Progenitor cell of endocrine pancreas (in vitro differentiated cells): ENCODE results near the gene HDAC5. TPM values are rescaled to one million over a fixed set of nuclear protein-coding genes. Genes with fewer than 3 reads are reported as not detected.

Experiments used
- DNase-seq: peaks from one replicate; pipeline ENCODE4 v3.0.0; 2021; ENCODE audit warnings: low spot score; ENCODE audit not compliant: unreplicated experiment
- H3K27ac Mint-ChIP-seq: 2 replicates; pipeline ENCODE4 v1.8.0; 2021; ENCODE audit warnings: mild to moderate bottlenecking, moderate library complexity, mixed read lengths
- H3K27me3 Mint-ChIP-seq: 2 replicates; pipeline ENCODE4 v1.8.0; 2021; ENCODE audit warnings: mixed read lengths
- H3K36me3 Mint-ChIP-seq: 2 replicates; pipeline ENCODE4 v1.8.0; 2022; ENCODE audit warnings: mixed read lengths; ENCODE audit not compliant: insufficient read depth
- H3K4me1 Mint-ChIP-seq: 2 replicates; pipeline ENCODE4 v1.8.0; 2021; ENCODE audit warnings: low read depth, mixed read lengths
- H3K4me3 Mint-ChIP-seq: 2 replicates; pipeline ENCODE4 v1.8.0; 2021; ENCODE audit warnings: low read depth, mild to moderate bottlenecking, moderate library complexity, mixed read lengths
- H3K9me3 Mint-ChIP-seq: 2 replicates; pipeline ENCODE4 v1.8.0; 2021; ENCODE audit warnings: low read depth, mixed read lengths
- total RNA-seq: library from RNA; stranded (reverse); gene quantifications from 2 replicates; pipeline ENCODE4 v1.2.1, GENCODE V29; 2021
- TF ChIP-seq, protein P1 (sequence below): fragments of 200-600 bp; sonication (generic); IDR thresholded peaks from one replicate; pipeline ENCODE4 v1.5.0; 2021; ENCODE audit warnings: antibody characterized with exemption, mild to moderate bottlenecking; ENCODE audit not compliant: unreplicated experiment

HDAC5 gene
- total RNA-seq, 1 donor from 2014 or later = 41.3 TPM

DNA sequence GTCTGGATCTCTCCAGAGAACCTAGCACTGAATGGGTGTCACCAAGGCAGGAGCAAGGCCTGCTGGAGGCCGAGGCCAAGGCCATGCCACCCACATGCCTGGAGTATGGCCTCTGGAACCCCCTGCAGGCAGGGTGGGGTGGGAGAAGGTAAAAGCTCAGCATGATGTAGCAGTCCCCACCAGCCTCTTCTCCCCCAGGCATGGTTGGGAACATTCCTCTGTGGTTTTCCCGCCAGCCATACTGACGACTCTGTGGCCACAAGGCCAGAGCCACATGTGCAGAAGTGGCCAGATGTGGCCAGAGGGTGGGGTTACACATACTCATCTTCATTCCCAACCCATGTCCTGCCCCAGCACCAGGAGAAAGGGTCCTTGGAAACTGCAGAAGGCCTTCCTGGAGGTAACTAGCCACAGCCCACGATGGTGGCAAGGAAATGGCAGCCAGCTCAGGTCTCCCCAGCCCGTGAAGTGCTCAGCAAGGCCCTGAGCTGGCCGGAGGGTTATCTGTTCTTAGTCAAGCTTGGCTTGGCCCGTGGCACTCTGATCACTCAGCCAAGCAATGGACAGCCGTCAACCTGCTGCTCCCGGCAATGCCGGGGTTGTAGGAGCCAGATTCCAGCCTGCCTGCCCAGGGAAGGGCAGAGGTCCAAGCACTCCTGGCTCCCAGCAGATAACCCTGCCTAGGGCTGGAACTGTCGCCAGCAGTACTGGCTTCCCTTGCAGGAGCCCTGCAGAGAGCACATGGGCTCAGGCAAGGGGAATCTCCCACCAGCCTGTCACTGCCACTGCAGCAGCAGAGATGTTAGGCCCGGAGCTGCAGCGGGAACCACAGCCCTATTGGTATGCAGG lies 26.1 kb downstream of the HDAC5 start:
- TF ChIP-seq, protein P1, sequence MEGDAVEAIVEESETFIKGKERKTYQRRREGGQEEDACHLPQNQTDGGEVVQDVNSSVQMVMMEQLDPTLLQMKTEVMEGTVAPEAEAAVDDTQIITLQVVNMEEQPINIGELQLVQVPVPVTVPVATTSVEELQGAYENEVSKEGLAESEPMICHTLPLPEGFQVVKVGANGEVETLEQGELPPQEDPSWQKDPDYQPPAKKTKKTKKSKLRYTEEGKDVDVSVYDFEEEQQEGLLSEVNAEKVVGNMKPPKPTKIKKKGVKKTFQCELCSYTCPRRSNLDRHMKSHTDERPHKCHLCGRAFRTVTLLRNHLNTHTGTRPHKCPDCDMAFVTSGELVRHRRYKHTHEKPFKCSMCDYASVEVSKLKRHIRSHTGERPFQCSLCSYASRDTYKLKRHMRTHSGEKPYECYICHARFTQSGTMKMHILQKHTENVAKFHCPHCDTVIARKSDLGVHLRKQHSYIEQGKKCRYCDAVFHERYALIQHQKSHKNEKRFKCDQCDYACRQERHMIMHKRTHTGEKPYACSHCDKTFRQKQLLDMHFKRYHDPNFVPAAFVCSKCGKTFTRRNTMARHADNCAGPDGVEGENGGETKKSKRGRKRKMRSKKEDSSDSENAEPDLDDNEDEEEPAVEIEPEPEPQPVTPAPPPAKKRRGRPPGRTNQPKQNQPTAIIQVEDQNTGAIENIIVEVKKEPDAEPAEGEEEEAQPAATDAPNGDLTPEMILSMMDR = no peak
- peaks cover 7% of the 10 kb centered on the region for H3K4me1 Mint-ChIP-seq
- H3K27me3 Mint-ChIP-seq = no peaks in the 10 kb centered on the region
- no peak for DNase-seq
- no peaks in the 10 kb centered on the region for H3K36me3 Mint-ChIP-seq
- H3K9me3 Mint-ChIP-seq = no peaks in the 10 kb centered on the region
- no peak overlapping the region for H3K27ac Mint-ChIP-seq
- H3K4me3 Mint-ChIP-seq = no peak overlapping the region

DNA sequence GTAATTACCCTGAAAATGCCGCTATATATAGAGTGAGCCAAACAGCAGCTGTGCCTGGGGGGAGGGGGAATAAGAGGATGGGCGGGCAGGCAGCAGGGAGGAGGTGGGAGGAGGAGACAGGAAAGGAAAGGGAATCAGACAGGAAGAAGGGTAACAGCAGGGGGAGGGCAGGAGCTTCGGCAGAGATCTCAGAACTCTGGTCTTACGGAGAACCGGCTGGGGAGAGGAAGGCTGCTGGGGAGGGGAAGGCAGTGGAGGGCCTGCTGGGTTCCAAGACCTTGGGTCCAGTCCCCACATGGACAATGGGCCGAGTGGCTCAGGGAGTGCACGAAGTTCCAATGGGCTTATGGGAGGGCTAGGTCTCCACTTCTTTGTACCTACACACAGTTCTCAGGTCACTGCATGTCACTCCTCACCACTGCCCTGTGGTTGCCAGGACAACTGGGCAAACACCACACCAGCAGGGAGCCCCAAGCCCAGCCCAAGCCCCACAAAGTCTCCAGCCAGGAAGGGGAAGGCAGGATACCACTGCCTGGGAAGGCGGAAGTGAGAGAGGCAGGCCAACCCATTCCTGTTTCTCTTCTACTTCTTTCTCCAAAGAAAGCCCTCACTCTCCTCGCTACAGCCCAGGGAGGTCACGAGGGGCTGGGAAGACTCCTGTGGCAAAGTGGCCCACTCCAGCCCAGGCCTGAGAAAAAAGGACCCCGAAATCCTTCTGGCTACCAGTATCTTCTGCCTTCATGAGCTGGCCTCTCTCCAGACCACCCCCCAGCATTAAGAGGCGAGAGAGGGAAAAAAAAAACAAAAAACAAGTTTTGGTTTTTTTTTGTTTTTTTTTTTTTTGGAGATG lies 27.6 kb downstream of the HDAC5 start:
- no peaks in the 10 kb centered on the region for H3K27me3 Mint-ChIP-seq
- H3K4me3 Mint-ChIP-seq = peak overlapping the region; percentile 64
- H3K36me3 Mint-ChIP-seq = no peaks in the 10 kb centered on the region
- H3K4me1 Mint-ChIP-seq = peaks cover 7% of the 10 kb centered on the region
- TF ChIP-seq, protein P1 = no peak
- no peaks in the 10 kb centered on the region for H3K9me3 Mint-ChIP-seq
- DNase-seq = peak; percentile 52
- peak overlapping the region; percentile 95 for H3K27ac Mint-ChIP-seq

DNA sequence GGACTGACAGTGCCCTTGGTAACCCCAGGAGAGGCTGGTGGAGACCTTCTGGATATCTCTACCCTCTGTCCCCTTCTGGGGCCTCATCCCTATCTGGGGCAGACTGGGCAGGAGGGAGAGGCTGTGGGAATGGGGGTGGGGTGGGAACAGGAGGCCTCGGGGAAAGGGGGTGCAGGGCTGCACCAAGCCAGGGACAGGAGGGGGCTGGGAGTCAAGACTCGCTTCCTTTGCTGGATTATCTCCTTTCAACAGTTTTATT lies 28.1 kb downstream of the HDAC5 start:
- H3K9me3 Mint-ChIP-seq = no peaks in the 10 kb centered on the region
- H3K36me3 Mint-ChIP-seq = no peaks in the 10 kb centered on the region
- no peaks in the 10 kb centered on the region for H3K27me3 Mint-ChIP-seq
- peaks cover 7% of the 10 kb centered on the region for H3K4me1 Mint-ChIP-seq
- TF ChIP-seq, protein P1 = no peak
- no peak overlapping the region for H3K27ac Mint-ChIP-seq
- peak overlapping the region; percentile 64 for H3K4me3 Mint-ChIP-seq
- no peak for DNase-seq

DNA sequence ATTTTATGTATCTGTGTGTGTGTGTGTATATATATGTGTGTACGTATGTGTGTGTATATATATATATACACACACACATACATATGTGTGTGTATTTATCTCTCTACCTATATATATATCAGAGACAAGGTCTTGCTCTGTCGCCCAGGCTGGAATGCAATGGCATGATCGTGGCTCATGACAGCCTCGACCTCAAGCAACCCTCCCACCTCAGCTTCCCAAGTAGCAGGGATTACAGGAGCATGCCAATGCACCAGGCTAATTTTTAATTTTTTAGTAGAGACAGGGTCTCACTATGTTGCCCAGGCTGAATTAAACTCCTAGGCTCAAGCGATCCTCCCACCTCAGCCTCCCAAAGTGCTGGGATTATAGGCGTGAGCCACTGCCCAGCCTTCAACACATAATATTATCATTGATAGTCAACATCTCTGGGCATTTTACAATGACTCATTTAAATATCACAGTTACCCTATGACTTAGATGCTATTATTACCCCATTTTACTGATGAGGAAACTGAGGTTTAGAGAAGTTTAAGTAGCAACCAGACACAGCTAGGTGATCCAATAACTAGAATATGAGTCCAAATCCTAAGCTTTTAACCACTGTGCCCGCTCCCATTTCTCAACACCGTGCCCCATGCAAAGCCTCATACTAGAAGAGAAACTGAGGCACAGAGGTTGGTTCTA lies 28.6 kb downstream of the HDAC5 start:
- Mint-ChIP-seq H3K27me3 (no peaks in the 10 kb centered on the region), H3K4me3 (no peak overlapping the region), H3K9me3 (no peaks in the 10 kb centered on the region), H3K27ac (no peak overlapping the region), H3K36me3 (no peaks in the 10 kb centered on the region), H3K4me1 (peaks cover 7% of the 10 kb centered on the region)
- TF ChIP-seq, protein P1 = no peak
- no peak for DNase-seq

DNA sequence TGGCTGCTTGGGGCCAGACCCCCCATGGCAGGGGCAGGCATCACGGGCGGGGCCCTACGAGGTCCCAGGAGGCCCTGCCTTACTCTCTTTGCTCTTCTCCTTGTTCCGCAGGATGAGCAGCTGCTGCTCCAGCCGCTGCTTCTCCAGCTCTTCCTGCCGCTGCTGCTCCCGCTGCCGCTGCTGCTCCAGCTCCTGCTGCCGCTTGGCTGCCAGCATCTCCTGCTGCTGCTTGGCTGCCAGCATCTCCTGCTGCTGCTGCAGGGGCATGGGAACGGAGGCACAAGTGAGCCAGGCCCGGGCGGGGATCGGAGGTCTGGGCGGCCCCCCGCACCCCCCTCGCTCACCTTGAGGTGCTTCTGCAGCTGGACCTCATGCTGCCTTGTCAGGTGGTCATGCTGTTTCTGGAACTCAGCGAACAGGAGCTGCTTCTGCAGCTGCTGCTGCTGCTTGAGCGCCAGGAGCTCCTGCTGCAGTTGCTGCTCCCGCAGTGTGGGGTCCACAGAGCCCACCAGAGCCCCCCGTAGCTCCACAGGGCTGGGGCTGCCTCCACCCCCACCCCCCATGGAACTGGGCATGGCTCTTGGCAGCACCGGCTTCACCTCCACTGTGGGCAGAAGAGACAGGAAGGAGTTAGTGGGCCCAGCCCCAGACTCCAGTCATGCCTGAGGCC lies 30.1 kb downstream of the HDAC5 start:
- Mint-ChIP-seq H3K4me1 (peaks cover 7% of the 10 kb centered on the region), H3K27ac (no peak overlapping the region), H3K36me3 (peaks cover 3% of the 10 kb centered on the region), H3K9me3 (no peaks in the 10 kb centered on the region), H3K4me3 (no peak overlapping the region), H3K27me3 (no peaks in the 10 kb centered on the region)
- no peak for DNase-seq
- TF ChIP-seq, protein P1 = no peak
